Upper lobe of left lung (tissue), 6 donors: ENCODE measurements around the gene MISP. TPM values are rescaled to one million over a fixed set of nuclear protein-coding genes. Genes with fewer than 3 reads are reported as not detected.
A peak's percentile ranks its signal among the peaks of the same experiment; 100 is the strongest.

Source experiments
- ATAC-seq, 2 donors: fragments of 200-7000 bp; cut with Tn5 transposase; one replicate each; pipeline ENCODE4 v1.9.1; 2022; ENCODE audit warnings: mild to moderate bottlenecking in 2 of 2, moderate library complexity in 2 of 2; ENCODE audit not compliant: low FRiP score in 2 of 2
- DNase-seq, 2 donors: peaks; one replicate each; pipeline ENCODE4 v3.0.0-alpha.2; 2019 to 2020
- H3K27ac ChIP-seq, 4 donors: fragments of 200-600 bp; sonication (generic); one replicate each; pipeline ENCODE4 v1.5.1; 2016 to 2019
- H3K27me3 ChIP-seq, 4 donors: fragments of 200-600 bp; sonication (generic); one replicate each; pipeline ENCODE4 v1.5.1; 2017 to 2019
- H3K36me3 ChIP-seq, 4 donors: fragments of 200-600 bp; sonication (generic); one replicate each; pipeline ENCODE4 v1.5.1; 2016 to 2019
- H3K4me1 ChIP-seq, 4 donors: fragments of 200-600 bp; sonication (generic); one replicate each; pipeline ENCODE4 v1.5.1; 2018 to 2019
- H3K4me3 ChIP-seq, 4 donors: fragments of 200-600 bp; sonication (generic); one replicate each; pipeline ENCODE4 v1.5.1; 2017 to 2019; ENCODE audit warnings: mild to moderate bottlenecking in 2 of 4, moderate library complexity in 1 of 4
- H3K9me3 ChIP-seq, 4 donors: fragments of 200-600 bp; sonication (generic); one replicate each; pipeline ENCODE4 v1.5.1; 2018 to 2019
- CTCF ChIP-seq, 6 experiments: fragments of 450-650 bp in 4 of 6; fragments of 200-600 bp in 2 of 6; sonication (generic) in 2 of 6; IDR thresholded peaks; one replicate each; pipeline ENCODE4 v1.5.1; 2016 to 2019; ENCODE audit warnings: antibody characterized with exemption in 6 of 6
- EP300 ChIP-seq, 4 donors: sonication (generic); formaldehyde crosslinking; IDR thresholded peaks; one replicate each; pipeline ENCODE4 v1.5.1; 2017; ENCODE audit warnings: antibody characterized with exemption in 4 of 4, control low read depth in 2 of 4
- POLR2A ChIP-seq, 4 donors: fragments of 450-650 bp; IDR thresholded peaks; one replicate each; pipeline ENCODE4 v1.5.1; 2016 to 2017; ENCODE audit warnings: antibody characterized with exemption in 4 of 4, mild to moderate bottlenecking in 2 of 4
- POLR2AphosphoS5 ChIP-seq, 2 donors: sonication (generic); formaldehyde crosslinking; IDR thresholded peaks; one replicate each; pipeline ENCODE4 v1.5.1; 2017; ENCODE audit warnings: antibody characterized with exemption in 2 of 2
- WGBS, 2 donors: methylation state at CpG; one replicate each; pipeline ENCODE4 v1.1.5; 2017 to 2018; 5-methylcytosine and 5-hydroxymethylcytosine counted together
- total RNA-seq, 6 donors: library from RNA; depleted of rRNA in 4 of 6; stranded (reverse); fragments of >200 nt in 4 of 6; gene quantifications; one replicate each; pipeline versions ENCODE4 v1.1.0 to v1.2.1, GENCODE V29; 2016 to 2021
- donor health status: DM: no; HTN: no; CAD: no; lungs with moderate emphysema.
- donor health status: DM: no; HTN: yes; CAD: no; lungs with severe emphysema.

The MISP gene
- total RNA-seq, 6 donors from 2014 or later: 22.5 to 51.5 (median 37.5) TPM

GRCh38 chr19:751501-752341 lies 809 bp downstream of the MISP start:
- TF ChIP-seq EP300 (IDR thresholded peaks at IDR 0.05) (no peak), POLR2AphosphoS5 (IDR thresholded peaks at IDR 0.05) (no peak), POLR2A (IDR thresholded peaks at IDR 0.05) (no peak), CTCF (IDR thresholded peaks at IDR 0.05) (no peak)
- peaks cover 0 to 14% (median 7%) of the 10 kb centered on the region in 4 donors for H3K9me3 ChIP-seq
- 66 to 83% methylated on average over 7 to 24 of the region's 30 CpGs for WGBS, 2 donors

GRCh38 chr19:752652-753517 lies 2.0 kb downstream of the MISP start:
- H3K4me1 ChIP-seq: peaks cover 5 to 33% (median 10%) of the 10 kb centered on the region in 4 donors
- H3K9me3 ChIP-seq: peaks cover 0 to 3% (median 2%) of the 10 kb centered on the region in 4 donors
- peaks cover 0 to under 1% (median 0%) of the 10 kb centered on the region in 4 donors for H3K36me3 ChIP-seq
- WGBS, 2 donors: 33 to 37% methylated on average over 23 to 39 of the region's 39 CpGs
- no peaks in the 10 kb centered on the region for H3K27me3 ChIP-seq
- peak overlapping the region; percentile 73 to 79 (median 76) for H3K27ac ChIP-seq
- TF ChIP-seq POLR2A (IDR thresholded peaks at IDR 0.05): peak in 1 of 4 donors; percentile 44
- TF ChIP-seq POLR2AphosphoS5 (IDR thresholded peaks at IDR 0.05): peak in 1 of 2 donors; percentile 26
- no peak for TF ChIP-seq EP300 (IDR thresholded peaks at IDR 0.05)
- DNase-seq: peak; percentile 85 to 86
- peak overlapping the region in 3 of 4 donors; percentile 13 to 46 (median 40) for H3K4me3 ChIP-seq
- peak; percentile 73 to 89 for ATAC-seq

More at GRCh38 chr19:751501-752341, 809 bp downstream of the MISP start:
- ATAC-seq: peak; percentile 61 to 78
- H3K4me1 ChIP-seq: peaks cover 5 to 33% (median 10%) of the 10 kb centered on the region in 4 donors
- peak overlapping the region; percentile 73 to 79 (median 76) for H3K27ac ChIP-seq
- peak overlapping the region in 3 of 4 donors; percentile 40 to 46 (median 41) for H3K4me3 ChIP-seq
- H3K36me3 ChIP-seq: peaks cover 0 to 10% (median 3%) of the 10 kb centered on the region in 4 donors
- peak; percentile 61 to 77 for DNase-seq
- no peaks in the 10 kb centered on the region for H3K27me3 ChIP-seq

- H3K4me1 ChIP-seq: peaks cover 5 to 33% (median 10%) of the 10 kb centered on the region in 4 donors
- H3K27me3 ChIP-seq: no peaks in the 10 kb centered on the region
- TF ChIP-seq POLR2A (IDR thresholded peaks at IDR 0.05) (no peak), CTCF (IDR thresholded peaks at IDR 0.05) (no peak), EP300 (IDR thresholded peaks at IDR 0.05) (no peak), POLR2AphosphoS5 (IDR thresholded peaks at IDR 0.05) (no peak)
- DNase-seq (no peak), ATAC-seq (no peak)
- H3K27ac ChIP-seq: no peak overlapping the region
- H3K9me3 ChIP-seq: peaks cover 0 to 11% (median 4%) of the 10 kb centered on the region in 4 donors
- WGBS, 2 donors: 86 to 90% methylated on average over 9 of the region's 9 CpGs
- no peak overlapping the region for H3K4me3 ChIP-seq
- no peaks in the 10 kb centered on the region for H3K36me3 ChIP-seq
These were observed 3.6 kb downstream of the MISP start for GRCh38 chr19:754530-754929.

- 90 to 95% methylated on average over 14 to 15 of the region's 15 CpGs for WGBS, 2 donors
- H3K27ac ChIP-seq: no peak overlapping the region
- TF ChIP-seq POLR2AphosphoS5 (IDR thresholded peaks at IDR 0.05) (no peak), CTCF (IDR thresholded peaks at IDR 0.05) (no peak), EP300 (IDR thresholded peaks at IDR 0.05) (no peak), POLR2A (IDR thresholded peaks at IDR 0.05) (no peak)
- H3K4me3 ChIP-seq: no peak overlapping the region
- H3K9me3 ChIP-seq: peaks cover 0 to 11% (median 4%) of the 10 kb centered on the region in 4 donors
- DNase-seq: peak in 1 of 2 donors; percentile 71
- ATAC-seq: no peak
- H3K27me3 ChIP-seq: no peaks in the 10 kb centered on the region
- no peaks in the 10 kb centered on the region for H3K36me3 ChIP-seq
- peaks cover 5 to 33% (median 10%) of the 10 kb centered on the region in 4 donors for H3K4me1 ChIP-seq
These were observed 4.2 kb downstream of the MISP start for GRCh38 chr19:755063-755462.

GRCh38 chr19:756236-756635 lies 5.3 kb downstream of the MISP start:
- Histone ChIP-seq H3K27ac (no peak overlapping the region), H3K9me3 (peaks cover 0 to 11% (median 4%) of the 10 kb centered on the region in 4 donors), H3K27me3 (no peaks in the 10 kb centered on the region), H3K4me1 (peaks cover 5 to 25% (median 8%) of the 10 kb centered on the region in 4 donors), H3K36me3 (no peaks in the 10 kb centered on the region), H3K4me3 (no peak overlapping the region)
- no peak for ATAC-seq
- TF ChIP-seq EP300 (IDR thresholded peaks at IDR 0.05) (no peak), POLR2AphosphoS5 (IDR thresholded peaks at IDR 0.05) (no peak), CTCF (IDR thresholded peaks at IDR 0.05) (no peak), POLR2A (IDR thresholded peaks at IDR 0.05) (no peak)
- no peak for DNase-seq
